SU-DHL-6 (cell line): ENCODE results near the gene PDZRN3.

Experiments
- H2AFZ ChIP-seq: fragments of 200-600 bp; sonication (generic); 2 replicates; pipeline ENCODE4 v1.6.1; 2014; ENCODE audit warnings: low read depth, mild to moderate bottlenecking, moderate library complexity, mixed read lengths, antibody characterized with exemption, low read length; ENCODE audit not compliant: severe bottlenecking
- H3F3A ChIP-seq: fragments of 200-600 bp; shearing (Covaris generic); 2 replicates; pipeline ENCODE4 v1.6.0; 2016; ENCODE audit warnings: antibody characterized with exemption, mild to moderate bottlenecking; ENCODE audit not compliant: insufficient read depth
- H3K27ac ChIP-seq: fragments of 200-600 bp; sonication (generic); 2 replicates; pipeline ENCODE4 v1.5.1; 2016; ENCODE audit warnings: low read depth, mild to moderate bottlenecking, low read length, moderate library complexity, mixed read lengths
- H3K27me3 ChIP-seq: fragments of 200-600 bp; sonication (generic), shearing (Covaris generic); 2 replicates; pipeline ENCODE4 v1.6.0; 2014; ENCODE audit warnings: mild to moderate bottlenecking, low read length
- H3K36me3 ChIP-seq: fragments of 200-600 bp; sonication (generic); 2 replicates; pipeline ENCODE4 v1.6.1; 2014; ENCODE audit warnings: mild to moderate bottlenecking, low read length, mixed read lengths
- H3K4me2 ChIP-seq: fragments of 300-600, 200-600 bp; shearing (Covaris generic), sonication (generic); 2 replicates; pipeline ENCODE4 v1.6.0; 2014; ENCODE audit warnings: low read length, low read depth, mild to moderate bottlenecking; ENCODE audit not compliant: poor library complexity, severe bottlenecking
- H3K4me3 ChIP-seq: fragments of 200-600 bp; sonication (generic); 2 replicates; pipeline ENCODE4 v1.5.1; 2014; ENCODE audit warnings: antibody characterized with exemption, low read length, mild to moderate bottlenecking, mixed read lengths; ENCODE audit not compliant: insufficient read depth, poor library complexity, severe bottlenecking
- H3K79me2 ChIP-seq: fragments of 200-600 bp; sonication (generic); 2 replicates; pipeline ENCODE4 v1.6.1; 2014; ENCODE audit warnings: mild to moderate bottlenecking, low read length, moderate library complexity; ENCODE audit not compliant: insufficient read depth
- H3K9ac ChIP-seq: fragments of 200-600 bp; sonication (generic); 2 replicates; pipeline ENCODE4 v1.7.0; 2014; ENCODE audit warnings: mild to moderate bottlenecking, low read length
- H3K9me2 ChIP-seq: fragments of 200-600 bp; sonication (generic); replicated peaks from 2 replicates; pipeline ENCODE4 v1.6.1; 2014; ENCODE audit warnings: low read length; ENCODE audit not compliant: insufficient read depth
- H3K9me3 ChIP-seq: fragments of 200-600 bp; sonication (generic); 2 replicates; pipeline ENCODE4 v1.6.1; 2014; ENCODE audit warnings: low read length, mixed read lengths; ENCODE audit not compliant: insufficient read depth
- H4K20me1 ChIP-seq: fragments of 200-600 bp; sonication (generic); 2 replicates; pipeline ENCODE4 v1.6.1; 2014; ENCODE audit warnings: low read depth, mild to moderate bottlenecking, antibody characterized with exemption, low read length, moderate library complexity, mixed read lengths
- EZH2phosphoT487 ChIP-seq: fragments of 200-600 bp; sonication (generic), shearing (Covaris generic); conservative IDR thresholded peaks from 2 replicates; pipeline ENCODE4 v1.6.1; 2018; ENCODE audit warnings: mild to moderate bottlenecking, antibody characterized with exemption, low read length, moderate library complexity, mixed read lengths
- TF ChIP-seq, protein P1 (sequence below): fragments of 200-600 bp; sonication (generic); IDR thresholded peaks from one replicate; pipeline ENCODE4 v1.5.1; 2017; ENCODE audit warnings: antibody characterized with exemption, mild to moderate bottlenecking, low read length, moderate library complexity; ENCODE audit not compliant: insufficient read depth, poor library complexity, severe bottlenecking

PDZRN3 gene

DNA sequence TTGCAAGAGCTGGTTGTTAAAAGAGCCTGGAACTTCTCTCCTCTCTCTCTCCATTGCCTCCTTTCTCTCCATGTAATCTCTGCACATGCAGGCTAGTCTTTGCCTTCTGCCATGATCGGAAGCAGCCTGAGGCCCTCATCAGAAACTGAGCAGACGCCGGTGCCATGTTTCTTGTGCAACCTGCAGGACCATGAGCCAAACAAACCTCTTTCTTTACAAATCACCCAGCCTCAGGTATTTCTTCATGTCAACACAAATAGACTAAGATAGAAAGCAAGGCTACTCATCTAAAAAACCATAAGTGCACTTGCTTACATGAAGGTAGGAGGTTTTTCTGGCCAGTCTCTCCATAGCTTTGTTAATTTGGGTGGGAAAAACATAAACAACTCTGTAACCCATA lies 8.7 kb downstream of the PDZRN3 start:
- H3K9ac ChIP-seq, result no peak overlapping the region
- no peak overlapping the region for H3K4me3 ChIP-seq
- no peaks in the 10 kb centered on the region for H3K9me3 ChIP-seq
- no peaks in the 10 kb centered on the region for H3K27me3 ChIP-seq
- H3K27ac ChIP-seq, result no peak overlapping the region
- H3K9me2 ChIP-seq, result no peaks in the 10 kb centered on the region
- H4K20me1 ChIP-seq, result no peaks in the 10 kb centered on the region
- no peaks in the 10 kb centered on the region for H3F3A ChIP-seq
- H2AFZ ChIP-seq, result no peak overlapping the region
- no peak overlapping the region for H3K4me2 ChIP-seq
- H3K36me3 ChIP-seq, result no peaks in the 10 kb centered on the region
- no peaks in the 10 kb centered on the region for H3K79me2 ChIP-seq
- no peak for TF ChIP-seq EZH2phosphoT487
- TF ChIP-seq, protein P1, sequence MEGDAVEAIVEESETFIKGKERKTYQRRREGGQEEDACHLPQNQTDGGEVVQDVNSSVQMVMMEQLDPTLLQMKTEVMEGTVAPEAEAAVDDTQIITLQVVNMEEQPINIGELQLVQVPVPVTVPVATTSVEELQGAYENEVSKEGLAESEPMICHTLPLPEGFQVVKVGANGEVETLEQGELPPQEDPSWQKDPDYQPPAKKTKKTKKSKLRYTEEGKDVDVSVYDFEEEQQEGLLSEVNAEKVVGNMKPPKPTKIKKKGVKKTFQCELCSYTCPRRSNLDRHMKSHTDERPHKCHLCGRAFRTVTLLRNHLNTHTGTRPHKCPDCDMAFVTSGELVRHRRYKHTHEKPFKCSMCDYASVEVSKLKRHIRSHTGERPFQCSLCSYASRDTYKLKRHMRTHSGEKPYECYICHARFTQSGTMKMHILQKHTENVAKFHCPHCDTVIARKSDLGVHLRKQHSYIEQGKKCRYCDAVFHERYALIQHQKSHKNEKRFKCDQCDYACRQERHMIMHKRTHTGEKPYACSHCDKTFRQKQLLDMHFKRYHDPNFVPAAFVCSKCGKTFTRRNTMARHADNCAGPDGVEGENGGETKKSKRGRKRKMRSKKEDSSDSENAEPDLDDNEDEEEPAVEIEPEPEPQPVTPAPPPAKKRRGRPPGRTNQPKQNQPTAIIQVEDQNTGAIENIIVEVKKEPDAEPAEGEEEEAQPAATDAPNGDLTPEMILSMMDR, result no peak

DNA sequence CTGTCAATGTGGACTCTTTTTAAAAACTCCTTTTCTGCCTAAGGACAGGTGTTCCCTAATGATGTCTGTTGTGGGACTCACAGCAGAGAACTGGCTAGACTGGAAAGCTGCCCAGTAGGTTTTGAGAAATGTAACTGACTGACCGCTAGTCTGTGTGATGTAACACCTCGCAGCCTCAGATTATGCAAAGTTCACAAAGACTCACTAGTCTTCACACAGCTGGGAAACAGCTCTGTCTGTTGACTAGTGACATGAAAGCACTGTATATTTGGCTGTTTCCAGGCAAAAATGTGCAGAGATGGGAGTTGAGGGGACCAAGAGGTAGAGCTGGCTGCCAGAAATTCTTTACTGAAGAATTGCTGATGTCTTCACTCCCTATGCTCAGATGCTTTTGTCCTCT lies 10.3 kb downstream of the PDZRN3 start:
- H3F3A ChIP-seq, result no peaks in the 10 kb centered on the region
- no peaks in the 10 kb centered on the region for H3K79me2 ChIP-seq
- H3K27me3 ChIP-seq, result no peaks in the 10 kb centered on the region
- no peaks in the 10 kb centered on the region for H3K36me3 ChIP-seq
- no peaks in the 10 kb centered on the region for H4K20me1 ChIP-seq
- H3K4me2 ChIP-seq, result no peak overlapping the region
- no peaks in the 10 kb centered on the region for H3K9me3 ChIP-seq
- no peak overlapping the region for H3K9ac ChIP-seq
- TF ChIP-seq, protein P1, result no peak
- TF ChIP-seq EZH2phosphoT487, result no peak
- no peaks in the 10 kb centered on the region for H3K9me2 ChIP-seq
- H2AFZ ChIP-seq, result no peak overlapping the region
- no peak overlapping the region for H3K27ac ChIP-seq
- H3K4me3 ChIP-seq, result no peak overlapping the region

DNA sequence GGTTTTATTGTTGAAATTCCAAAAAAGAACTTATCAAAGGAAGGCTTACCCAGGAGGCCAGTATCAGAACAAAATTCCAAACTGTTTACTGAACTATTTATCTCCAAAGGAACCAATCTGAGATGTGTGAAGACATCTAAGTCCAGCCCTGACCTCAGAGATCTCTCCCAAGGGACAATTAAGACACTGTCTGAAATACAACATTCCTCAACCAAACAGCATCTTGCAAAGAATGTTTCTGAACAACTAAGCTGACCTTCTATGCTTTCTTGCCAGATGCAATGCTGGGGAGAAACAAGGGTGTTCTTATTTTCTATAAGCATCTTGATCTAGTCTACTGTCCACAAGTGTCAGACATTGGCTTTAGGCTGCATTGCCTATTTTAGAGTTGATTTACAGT lies 13.6 kb downstream of the PDZRN3 start:
- Histone ChIP-seq H3K9ac (no peak overlapping the region), H3K9me2 (no peaks in the 10 kb centered on the region), H3K36me3 (no peaks in the 10 kb centered on the region), H3K4me3 (no peak overlapping the region), H3K27ac (no peak overlapping the region), H2AFZ (no peak overlapping the region), H3K4me2 (no peak overlapping the region), H3F3A (no peaks in the 10 kb centered on the region), H3K9me3 (no peaks in the 10 kb centered on the region), H4K20me1 (no peaks in the 10 kb centered on the region), H3K27me3 (no peaks in the 10 kb centered on the region), H3K79me2 (no peaks in the 10 kb centered on the region)
- TF ChIP-seq, protein P1, result no peak
- no peak for TF ChIP-seq EZH2phosphoT487

DNA sequence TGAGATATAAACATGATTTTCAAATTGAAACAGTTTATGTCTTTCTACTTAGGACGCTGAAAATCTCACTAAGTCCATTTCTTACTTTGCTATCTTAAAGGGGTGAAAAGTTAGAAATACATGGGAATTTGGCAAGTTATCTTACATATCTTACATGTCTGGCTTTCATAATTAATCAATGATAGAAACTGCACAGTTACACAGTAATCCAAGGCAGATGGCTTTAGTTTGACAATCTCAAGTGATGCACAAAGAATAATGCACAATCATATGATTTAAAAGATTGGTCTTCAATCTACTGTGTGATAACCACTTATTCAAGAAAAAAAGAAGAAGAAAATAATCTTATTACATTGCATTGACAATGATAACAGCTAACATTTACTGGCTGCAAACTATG lies 14.2 kb downstream of the PDZRN3 start:
- Histone ChIP-seq H3F3A (no peaks in the 10 kb centered on the region), H3K9me3 (no peaks in the 10 kb centered on the region), H3K9me2 (no peaks in the 10 kb centered on the region), H3K36me3 (no peaks in the 10 kb centered on the region), H3K9ac (no peak overlapping the region), H3K27me3 (no peaks in the 10 kb centered on the region), H3K79me2 (no peaks in the 10 kb centered on the region), H3K27ac (no peak overlapping the region), H3K4me3 (no peak overlapping the region), H3K4me2 (no peak overlapping the region), H4K20me1 (no peaks in the 10 kb centered on the region), H2AFZ (no peak overlapping the region)
- TF ChIP-seq, protein P1, result no peak
- no peak for TF ChIP-seq EZH2phosphoT487
